Fibroblast of lung (primary cell): ENCODE measurements around the gene FAM221B. TPM values are rescaled to one million over a fixed set of nuclear protein-coding genes. Genes with fewer than 3 reads are reported as not detected.
A peak's percentile ranks its signal among the peaks of the same experiment; 100 is the strongest.

Experiments used
- DNase-seq, 2 donors: peaks; one replicate each; pipeline versions ENCODE4 v3.0.0 to v3.0.0-alpha.2; 2010; ENCODE audit warnings: low read depth in 2 of 2
- H2AFZ ChIP-seq: 2 replicates; pipeline ENCODE4 v1.5.1; 2012; ENCODE audit warnings: low read length, control low read depth, inconsistent platforms
- H3K27ac ChIP-seq: 2 replicates; pipeline ENCODE4 v1.5.1; 2011; ENCODE audit warnings: low read length, control low read depth; ENCODE audit not compliant: insufficient read depth
- H3K27me3 ChIP-seq: 2 replicates; pipeline ENCODE4 v1.5.1; 2011; ENCODE audit warnings: mild to moderate bottlenecking, low read length; ENCODE audit not compliant: control insufficient read depth, insufficient read depth
- H3K36me3 ChIP-seq: 2 replicates; pipeline ENCODE4 v1.5.1; 2011; ENCODE audit warnings: low read length; ENCODE audit not compliant: control insufficient read depth, insufficient read depth
- H3K4me1 ChIP-seq: 2 replicates; pipeline ENCODE4 v1.5.1; 2011; ENCODE audit warnings: low read length; ENCODE audit not compliant: control insufficient read depth, insufficient read depth; ENCODE audit errors: extremely low read depth
- H3K4me2 ChIP-seq: 2 replicates; pipeline ENCODE4 v1.5.1; 2011; ENCODE audit warnings: low read length, control low read depth; ENCODE audit not compliant: insufficient read depth; ENCODE audit errors: extremely low read depth
- H3K4me3 ChIP-seq, 4 experiments: fragments of 200-600 bp in 1 of 4; sonication (generic) in 1 of 4; replicated peaks in 1 of 4; 2 replicates each; pipeline ENCODE4 v1.5.1; 2011 to 2016; ENCODE audit warnings: low read length in 4 of 4, low read depth in 3 of 4, mild to moderate bottlenecking in 3 of 4, control low read depth in 2 of 4, inconsistent platforms in 1 of 4, mixed read lengths in 1 of 4; ENCODE audit not compliant: insufficient read depth in 1 of 4; ENCODE audit errors: control extremely low read depth in 1 of 4
- H3K79me2 ChIP-seq: 2 replicates; pipeline ENCODE4 v1.5.1; 2012; ENCODE audit warnings: mild to moderate bottlenecking, low read length, inconsistent platforms; ENCODE audit not compliant: control insufficient read depth, insufficient read depth
- H3K9ac ChIP-seq: 2 replicates; pipeline ENCODE4 v1.5.1; 2011; ENCODE audit warnings: mild to moderate bottlenecking, low read length, control low read depth; ENCODE audit not compliant: insufficient read depth
- H3K9me3 ChIP-seq: 2 replicates; pipeline ENCODE4 v1.5.1; 2012; ENCODE audit warnings: low read depth, low read length; ENCODE audit not compliant: control insufficient read depth, insufficient read depth
- H4K20me1 ChIP-seq: 2 replicates; pipeline ENCODE4 v1.5.1; 2011; ENCODE audit warnings: low read length; ENCODE audit not compliant: control insufficient read depth, insufficient read depth; ENCODE audit errors: extremely low read depth
- EZH2 ChIP-seq: IDR thresholded peaks from 2 replicates; pipeline ENCODE4 v1.5.1; 2012; ENCODE audit warnings: low read length, control low read depth, mild to moderate bottlenecking; ENCODE audit errors: missing control alignments
- polyA plus RNA-seq, 2 donors: library from polyadenylated mRNA; depleted of rRNA in 1 of 2; stranded (reverse) in 1 of 2; unstranded in 1 of 2; fragments of >200 nt; gene quantifications; 2 replicates each; pipeline ENCODE4 v1.2.1, GENCODE V29; 2011 to 2012; ENCODE audit warnings: missing spikeins in 1 of 2
- total RNA-seq: library from RNA; depleted of rRNA; stranded (reverse); fragments of >200 nt; gene quantifications from 2 replicates; pipeline ENCODE4 v1.2.1, GENCODE V29; 2014
- TF ChIP-seq, protein P1 (sequence below), 2 donors: IDR thresholded peaks in 1 of 2; conservative IDR thresholded peaks in 1 of 2; 1 replicate in 1 of 2; 2 replicates in 1 of 2; pipeline ENCODE4 v1.5.1; 2011 to 2012; ENCODE audit warnings: low read length in 2 of 2, control low read depth in 1 of 2, inconsistent platforms in 1 of 2, low read depth in 1 of 2, mild to moderate bottlenecking in 1 of 2

FAM221B gene
- total and polyA plus RNA-seq, 2 donors (not counting 1 experiment from before 2014, with no cell fraction given), result not detected

- Histone ChIP-seq H3K79me2 (peaks cover 4% of the 10 kb centered on the region), H4K20me1 (no peaks in the 10 kb centered on the region), H3K27ac (no peak overlapping the region), H3K36me3 (no peaks in the 10 kb centered on the region), H3K4me1 (peaks cover 14% of the 10 kb centered on the region), H3K4me3 (peak overlapping the region; percentile 22 to 65 (median 42)), H3K9ac (no peak overlapping the region), H3K27me3 (no peaks in the 10 kb centered on the region), H3K4me2 (peak overlapping the region; percentile 86), H2AFZ (no peak overlapping the region), H3K9me3 (no peaks in the 10 kb centered on the region)
- no peak for DNase-seq
- TF ChIP-seq EZH2, result no peak
- TF ChIP-seq, protein P1, sequence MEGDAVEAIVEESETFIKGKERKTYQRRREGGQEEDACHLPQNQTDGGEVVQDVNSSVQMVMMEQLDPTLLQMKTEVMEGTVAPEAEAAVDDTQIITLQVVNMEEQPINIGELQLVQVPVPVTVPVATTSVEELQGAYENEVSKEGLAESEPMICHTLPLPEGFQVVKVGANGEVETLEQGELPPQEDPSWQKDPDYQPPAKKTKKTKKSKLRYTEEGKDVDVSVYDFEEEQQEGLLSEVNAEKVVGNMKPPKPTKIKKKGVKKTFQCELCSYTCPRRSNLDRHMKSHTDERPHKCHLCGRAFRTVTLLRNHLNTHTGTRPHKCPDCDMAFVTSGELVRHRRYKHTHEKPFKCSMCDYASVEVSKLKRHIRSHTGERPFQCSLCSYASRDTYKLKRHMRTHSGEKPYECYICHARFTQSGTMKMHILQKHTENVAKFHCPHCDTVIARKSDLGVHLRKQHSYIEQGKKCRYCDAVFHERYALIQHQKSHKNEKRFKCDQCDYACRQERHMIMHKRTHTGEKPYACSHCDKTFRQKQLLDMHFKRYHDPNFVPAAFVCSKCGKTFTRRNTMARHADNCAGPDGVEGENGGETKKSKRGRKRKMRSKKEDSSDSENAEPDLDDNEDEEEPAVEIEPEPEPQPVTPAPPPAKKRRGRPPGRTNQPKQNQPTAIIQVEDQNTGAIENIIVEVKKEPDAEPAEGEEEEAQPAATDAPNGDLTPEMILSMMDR (conservative IDR thresholded peaks at IDR 0.05 in 1 of 2, IDR thresholded peaks at IDR 0.05 in 1 of 2; ENCODE audit: low read depth in 1 of 2, low read length in 2 of 2), result no peak
These were observed 35.1 kb downstream of the FAM221B start for GRCh38 chr9:35793461-35793860.

DNA sequence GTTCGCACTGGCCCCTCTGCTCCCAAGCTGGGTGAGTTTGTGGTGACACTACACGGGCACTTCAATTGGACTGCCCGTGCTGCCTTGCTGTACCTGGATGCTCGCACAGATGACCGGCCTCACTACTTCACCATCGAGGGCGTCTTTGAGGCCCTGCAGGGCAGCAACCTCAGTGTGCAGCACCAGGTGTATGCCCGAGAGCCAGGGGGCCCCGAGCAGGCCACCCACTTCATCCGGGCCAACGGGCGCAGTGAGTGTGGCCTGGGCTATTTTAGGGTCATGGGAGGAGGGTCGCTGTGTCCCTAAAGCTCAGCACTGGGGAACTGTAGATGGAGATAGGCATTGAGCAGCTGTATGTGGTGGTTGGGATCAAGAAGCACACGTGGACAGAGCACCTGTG, 35.7 kb downstream of the FAM221B start:
- TF ChIP-seq, protein P1 (conservative IDR thresholded peaks at IDR 0.05 in 1 of 2, IDR thresholded peaks at IDR 0.05 in 1 of 2; ENCODE audit: low read depth in 1 of 2, low read length in 2 of 2), result no peak
- TF ChIP-seq EZH2, result no peak

DNA sequence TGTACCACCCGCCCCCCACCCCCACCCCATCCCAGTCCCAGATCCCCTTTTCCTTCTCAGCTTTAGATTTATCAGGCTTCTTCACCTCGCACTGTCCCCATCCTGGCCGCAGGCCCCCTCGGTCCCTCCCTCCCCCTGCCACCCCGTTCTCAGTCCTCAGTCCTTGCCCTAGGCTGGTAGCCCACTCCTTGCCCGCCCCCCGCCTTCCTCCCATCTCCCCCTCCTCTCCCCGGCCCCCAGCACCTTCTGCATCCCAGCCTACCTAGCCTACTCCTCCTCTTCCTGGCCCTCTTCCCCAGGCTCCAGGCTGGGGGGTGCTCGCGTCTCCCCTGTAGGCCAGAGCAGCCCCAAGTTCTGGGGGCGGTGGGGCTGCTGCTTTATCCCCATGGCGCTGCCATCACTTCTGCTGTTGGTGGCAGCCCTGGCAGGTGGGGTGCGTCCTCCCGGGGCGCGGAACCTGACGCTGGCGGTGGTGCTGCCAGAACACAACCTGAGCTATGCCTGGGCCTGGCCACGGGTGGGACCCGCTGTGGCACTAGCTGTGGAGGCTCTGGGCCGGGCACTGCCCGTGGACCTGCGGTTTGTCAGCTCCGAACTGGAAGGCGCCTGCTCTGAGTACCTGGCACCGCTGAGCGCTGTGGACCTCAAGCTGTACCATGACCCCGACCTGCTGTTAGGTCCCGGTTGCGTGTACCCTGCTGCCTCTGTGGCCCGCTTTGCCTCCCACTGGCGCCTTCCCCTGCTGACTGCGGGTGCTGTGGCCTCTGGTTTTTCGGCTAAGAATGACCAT, 36.3 kb downstream of the FAM221B start:
- no peaks in the 10 kb centered on the region for H4K20me1 ChIP-seq
- no peaks in the 10 kb centered on the region for H3K27me3 ChIP-seq
- no peak overlapping the region for H2AFZ ChIP-seq
- peak overlapping the region; percentile 63 for H3K27ac ChIP-seq
- peak overlapping the region; percentile 68 for H3K9ac ChIP-seq
- H3K4me3 ChIP-seq, result peak overlapping the region in 3 of 4 experiments; percentile 50 to 65 (median 59)
- no peaks in the 10 kb centered on the region for H3K9me3 ChIP-seq
- DNase-seq, result no peak
- TF ChIP-seq EZH2, result no peak
- TF ChIP-seq, protein P1 (conservative IDR thresholded peaks at IDR 0.05 in 1 of 2, IDR thresholded peaks at IDR 0.05 in 1 of 2; ENCODE audit: low read depth in 1 of 2, low read length in 2 of 2), result no peak
- peaks cover 14% of the 10 kb centered on the region for H3K4me1 ChIP-seq
- no peaks in the 10 kb centered on the region for H3K36me3 ChIP-seq
- peak overlapping the region; percentile 86 for H3K4me2 ChIP-seq
- H3K79me2 ChIP-seq, result peaks cover 4% of the 10 kb centered on the region

More for the DNA sequence above, 35.7 kb downstream of the FAM221B start:
- no peak overlapping the region for H3K9ac ChIP-seq
- no peak overlapping the region for H2AFZ ChIP-seq
- H4K20me1 ChIP-seq, result no peaks in the 10 kb centered on the region
- no peaks in the 10 kb centered on the region for H3K9me3 ChIP-seq
- H3K4me2 ChIP-seq, result peak overlapping the region; percentile 86
- peaks cover 4% of the 10 kb centered on the region for H3K79me2 ChIP-seq
- no peak overlapping the region for H3K27ac ChIP-seq
- H3K27me3 ChIP-seq, result no peaks in the 10 kb centered on the region
- no peaks in the 10 kb centered on the region for H3K36me3 ChIP-seq
- peak overlapping the region; percentile 22 to 65 (median 42) for H3K4me3 ChIP-seq
- peaks cover 14% of the 10 kb centered on the region for H3K4me1 ChIP-seq
- DNase-seq, result no peak
